A549 (cell line): ENCODE results near the gene KIF26A. TPM values are rescaled to one million over a fixed set of nuclear protein-coding genes. Genes with fewer than 3 reads are reported as not detected.

Experiments used
- ATAC-seq, 2 experiments: fragments of 200-7000 bp in 1 of 2; fragments of >200 bp in 1 of 2; cut with Nextera tagmentation in 1 of 2; cut with Tn5 transposase in 1 of 2; 3 replicates each; pipeline versions ENCODE4 v1.8.0 to v1.9.1; 2018 to 2020; ENCODE audit warnings: mild to moderate bottlenecking in 1 of 2, moderate library complexity in 1 of 2
- CTCF ChIA-PET: fragments of 300-600 bp; sonication (Branson Sonifier 250); formaldehyde crosslinking; extraction: SDS; loops from one replicate; lab custom pipeline; 2021; ENCODE audit warnings: antibody characterized with exemption, inconsistent platforms; lab: Yijun Ruan, JAX
- POLR2A ChIA-PET: fragments of 350-600 bp; formaldehyde crosslinking; extraction: SDS; loops from one replicate; lab custom pipeline; 2021; ENCODE audit warnings: antibody characterized with exemption, inconsistent platforms; lab: Yijun Ruan, JAX
- DNase-seq, 2 experiments: peaks; one replicate each; pipeline versions ENCODE4 v3.0.0 to v3.0.0-alpha.2; 2011 to 2016; ENCODE audit warnings: low read depth in 1 of 2, low spot score in 1 of 2
- FAIRE-seq: peaks from 2 replicates; lab custom pipeline; 2011; peaks lifted over from hg19 to GRCh38; lab: Jason Lieb, UNC
- H3K27ac ChIP-seq, 2 experiments: fragments of >200 bp; sonication (Bioruptor Twin); formaldehyde crosslinking; 3 replicates each; pipeline ENCODE4 v1.5.1; 2016 to 2017
- H3K4me1 ChIP-seq: fragments of >200 bp; sonication (Bioruptor Twin); formaldehyde crosslinking; 3 replicates; pipeline ENCODE4 v1.6.1; 2016
- H3K4me2 ChIP-seq: fragments of >200 bp; sonication (Bioruptor Twin); formaldehyde crosslinking; 3 replicates; pipeline ENCODE4 v1.6.1; 2016
- H3K4me3 ChIP-seq: fragments of >200 bp; sonication (Bioruptor Twin); formaldehyde crosslinking; 3 replicates; pipeline ENCODE4 v1.5.1; 2016
- H3K9me3 ChIP-seq: fragments of >200 bp; sonication (Bioruptor Twin); formaldehyde crosslinking; 3 replicates; pipeline ENCODE4 v1.6.1; 2016
- BCL3 ChIP-seq: fragments of >200 bp; sonication (Bioruptor Twin); formaldehyde crosslinking; IDR thresholded peaks from 3 replicates; pipeline ENCODE4 v1.6.1; 2016
- BHLHE40 ChIP-seq: IDR thresholded peaks from 2 replicates; pipeline ENCODE4 v1.6.1; 2012; ENCODE audit warnings: low read depth, low read length, inconsistent platforms
- CBX8 ChIP-seq: fragments of 200-600 bp; sonication (generic); IDR thresholded peaks from 2 replicates; pipeline ENCODE4 v1.6.1; 2016
- CEBPB ChIP-seq, 2 experiments: fragments of >200 bp in 1 of 2; sonication (Bioruptor Twin) in 1 of 2; formaldehyde crosslinking in 1 of 2; IDR thresholded peaks; 2 replicates each; pipeline ENCODE4 v1.6.1; 2012 to 2016
- CHD4 ChIP-seq: fragments of 200-600 bp; sonication (generic); IDR thresholded peaks from 2 replicates; pipeline ENCODE4 v1.6.1; 2016; ENCODE audit warnings: antibody characterized with exemption, mild to moderate bottlenecking, borderline replicate concordance
- E2F6 ChIP-seq: IDR thresholded peaks from 2 replicates; pipeline ENCODE4 v1.6.1; 2012; ENCODE audit warnings: low read depth, borderline replicate concordance
- FOXS1 ChIP-seq: fragments of 250-450 bp; sonication (Bioruptor Pico); IDR thresholded peaks from 2 replicates; pipeline ENCODE4 v1.5.0; 2020; ENCODE audit warnings: mild to moderate bottlenecking, moderate library complexity
- GATA3 ChIP-seq: IDR thresholded peaks from 2 replicates; pipeline ENCODE4 v1.6.1; 2012; ENCODE audit warnings: borderline replicate concordance
- HES2 ChIP-seq: fragments of >200 bp; sonication (Bioruptor Twin); formaldehyde crosslinking; IDR thresholded peaks from 2 replicates; pipeline ENCODE4 v1.6.1; 2016
- HMGXB4 ChIP-seq: fragments of 250-450 bp; sonication (Bioruptor Pico); IDR thresholded peaks from 2 replicates; pipeline ENCODE4 v1.5.0; 2021; ENCODE audit warnings: mild to moderate bottlenecking, moderate library complexity, borderline replicate concordance
- KDM5A ChIP-seq: fragments of 200-600 bp; sonication (generic); IDR thresholded peaks from 2 replicates; pipeline ENCODE4 v1.6.1; 2016; ENCODE audit warnings: antibody characterized with exemption, mild to moderate bottlenecking
- MAZ ChIP-seq: fragments of 150-350 bp; IDR thresholded peaks from 2 replicates; pipeline ENCODE4 v1.6.1; 2014; ENCODE audit warnings: antibody characterized with exemption, low read depth, low read length, borderline replicate concordance
- NPAS2 ChIP-seq: fragments of 250-450 bp; sonication (Bioruptor Pico); IDR thresholded peaks from 2 replicates; pipeline ENCODE4 v1.8.0; 2022; ENCODE audit warnings: mild to moderate bottlenecking, moderate library complexity, borderline replicate concordance
- PHF8 ChIP-seq: fragments of 200-600 bp; sonication (generic); IDR thresholded peaks from 2 replicates; pipeline ENCODE4 v1.6.1; 2016; ENCODE audit warnings: low read depth, mild to moderate bottlenecking, antibody characterized with exemption, moderate library complexity, borderline replicate concordance
- SMC3 ChIP-seq: fragments of >200 bp; sonication (Bioruptor Twin); formaldehyde crosslinking; IDR thresholded peaks from 3 replicates; pipeline ENCODE4 v1.6.1; 2018; ENCODE audit warnings: inconsistent platforms
- USF2 ChIP-seq: fragments of 450-650 bp; IDR thresholded peaks from 2 replicates; pipeline ENCODE4 v1.6.1; 2014; ENCODE audit warnings: antibody characterized with exemption
- ZC3H11A ChIP-seq: fragments of 450-650 bp; IDR thresholded peaks from 2 replicates; pipeline ENCODE4 v1.6.1; 2014; ENCODE audit warnings: antibody characterized with exemption, mild to moderate bottlenecking
- ZSCAN20 ChIP-seq: fragments of 250-450 bp; sonication (Bioruptor Pico); IDR thresholded peaks from 2 replicates; pipeline ENCODE4 v1.8.0; 2022; ENCODE audit warnings: mild to moderate bottlenecking, moderate library complexity
- WGBS: methylation state at CpG from one replicate; pipeline ENCODE4 v1.1.6; 2017; ENCODE audit errors: missing lambda C conversion rate; 5-methylcytosine and 5-hydroxymethylcytosine counted together
- polyA plus RNA-seq, 4 experiments: library from polyadenylated mRNA; depleted of rRNA in 3 of 4; stranded (reverse); fragments of >200 nt; fragmentation: RNase III in 1 of 4; extraction: RNeasy Plus Mini Kit Qiagen cat#74134 plus additional on column Dnase treatment in 1 of 4; gene quantifications; 2 replicates in 3 of 4; 3 replicates in 1 of 4; pipeline ENCODE4 v1.2.3, GENCODE V29; 2011 to 2017

The KIF26A gene
- polyA plus RNA-seq, 2 of the 4 experiments (the other 2 are of a cell fraction), result 0.28 to 2.3 TPM

GRCh38 chr14:104110491-104111209 lies 27.7 kb upstream of the KIF26A start:
- H3K4me1 ChIP-seq, result no peaks in the 10 kb centered on the region
- WGBS, result 69% methylated on average over 14 of the region's 18 CpGs
- POLR2A ChIA-PET, result no interaction called here

GRCh38 chr14:104111301-104112112 lies 26.9 kb upstream of the KIF26A start:
- Histone ChIP-seq H3K4me1 (peaks cover 3% of the 10 kb centered on the region; the same call in 1 of the 3 replicates), H3K4me3 (no peak overlapping the region), H3K4me2 (no peak overlapping the region), H3K9me3 (no peaks in the 10 kb centered on the region), H3K27ac (no peak overlapping the region)
- TF ChIP-seq NPAS2 (CRISPR knock-in tag) (no peak), GATA3 (no peak)
- no peak for ATAC-seq
- ChIA-PET POLR2A (no interaction called here), CTCF (interaction anchor here (0.8 to 1.3 kb wide), 3 partner anchors 15 to 445 kb away, joined by 3 to 4 read pairs (median 3); no protein-coding TSS in a partner anchor)
- DNase-seq, result no peak
- no peak for FAIRE-seq
- WGBS, result 37% methylated on average over 3 of the region's 21 CpGs

More at GRCh38 chr14:104110491-104111209, 27.7 kb upstream of the KIF26A start:
- ATAC-seq, result no peak
- TF ChIP-seq CHD4, result no peak
- TF ChIP-seq BHLHE40, result no peak
- TF ChIP-seq ZC3H11A, result no peak
- no peak for TF ChIP-seq PHF8
- TF ChIP-seq CBX8, result no peak
- CTCF ChIA-PET, result interaction anchor here (1.3 kb wide), 1 partner anchor 446 kb away, joined by 3 read pairs; no protein-coding TSS in a partner anchor
- Histone ChIP-seq H3K4me3 (no peak overlapping the region), H3K4me2 (no peak overlapping the region), H3K9me3 (no peaks in the 10 kb centered on the region), H3K27ac (no peak overlapping the region)
- no peak for FAIRE-seq
- DNase-seq, result no peak

GRCh38 chr14:104112113-104112505 lies 26.3 kb upstream of the KIF26A start:
- no peak for FAIRE-seq
- ChIA-PET CTCF (interaction anchor here (0.8 to 1.3 kb wide), 3 partner anchors 16 to 444 kb away, joined by 3 to 4 read pairs (median 3); no protein-coding TSS in a partner anchor), POLR2A (no interaction called here)

GRCh38 chr14:104112609-104113571 lies 25.5 kb upstream of the KIF26A start:
- DNase-seq (no peak), ATAC-seq (no peak), FAIRE-seq (no peak)
- no peak overlapping the region for H3K27ac ChIP-seq
- no peaks in the 10 kb centered on the region for H3K9me3 ChIP-seq
- H3K4me3 ChIP-seq, result no peak overlapping the region
- ChIA-PET POLR2A (no interaction called here), CTCF (interaction anchor here (1.1 to 4.6 kb wide), 2 partner anchors 17 to 18 kb away, joined by 4 to 19 read pairs; no protein-coding TSS in a partner anchor)
- WGBS, result 38% methylated on average over 12 of the region's 17 CpGs
- peaks cover 5% of the 10 kb centered on the region; the same call in 2 of the 3 replicates for H3K4me1 ChIP-seq
- no peak overlapping the region for H3K4me2 ChIP-seq
- TF ChIP-seq FOXS1, result no peak
- TF ChIP-seq CEBPB (IDR thresholded peaks at IDR 0.05), result no peak
- no peak for TF ChIP-seq USF2
- TF ChIP-seq SMC3, result no peak
- no peak for TF ChIP-seq HMGXB4 (CRISPR knock-in tag)
- TF ChIP-seq CBX8, result no peak
- no peak for TF ChIP-seq BCL3
- no peak for TF ChIP-seq ZSCAN20 (CRISPR knock-in tag)
- TF ChIP-seq MAZ, result no peak

More at GRCh38 chr14:104112113-104112505, 26.3 kb upstream of the KIF26A start:
- no peaks in the 10 kb centered on the region for H3K9me3 ChIP-seq
- ATAC-seq (no peak), DNase-seq (no peak)
- no peak overlapping the region for H3K4me3 ChIP-seq
- TF ChIP-seq HES2 (no peak), E2F6 (no peak), FOXS1 (no peak), KDM5A (no peak)
- peaks cover 5% of the 10 kb centered on the region; the same call in 2 of the 3 replicates for H3K4me1 ChIP-seq
- H3K4me2 ChIP-seq, result no peak overlapping the region
- H3K27ac ChIP-seq, result no peak overlapping the region
- WGBS, result 58% methylated on average over 3 of the region's 6 CpGs
